K562 (cell line): Measurements from ENCODE around the gene STEAP3. TPM values are rescaled to one million over a fixed set of nuclear protein-coding genes. Genes with fewer than 3 reads are reported as not detected.

Experiments used
- ATAC-seq: fragments of 200-7000 bp; cut with Tn5 transposase; 3 replicates; pipeline ENCODE4 v1.9.1; 2020; ENCODE audit warnings: moderate library complexity
- BruUV-seq: library from RNA; stranded (reverse); fragments of 400-500 nt; replicated peaks from 2 replicates; lab custom pipeline; 2021; lab: Mats Ljungman, UMichigan
- CTCF ChIA-PET: fragments of 300-600 bp; formaldehyde crosslinking; extraction: SDS; loops from one replicate; lab custom pipeline; 2021; ENCODE audit warnings: low intra/inter-chr PET ratio; lab: Yijun Ruan, JAX
- POLR2A ChIA-PET: fragments of 300-600, 350-650 bp; sonication (Branson Sonifier 250); formaldehyde crosslinking; extraction: SDS; loops from one replicate; lab custom pipeline; 2021; ENCODE audit warnings: antibody characterized with exemption, inconsistent platforms; lab: Yijun Ruan, JAX
- DNase-seq, 4 experiments: peaks; one replicate each; pipeline versions ENCODE4 v3.0.0 to v3.0.0-alpha.2; 2011 to 2018; ENCODE audit warnings: low spot score in 3 of 4, mixed read lengths in 3 of 4; ENCODE audit errors: extremely low read depth in 1 of 4
- FAIRE-seq: peaks from 2 replicates; lab custom pipeline; 2011; peaks lifted over from hg19 to GRCh38; lab: Jason Lieb, UNC
- H2AFZ ChIP-seq: 2 replicates; pipeline ENCODE4 v1.6.0; 2011; ENCODE audit warnings: low read depth, low read length, control low read depth, inconsistent platforms
- H3K27ac ChIP-seq: fragments of 200-600 bp; 3 replicates; pipeline ENCODE4 v1.8.0; 2011; ENCODE audit warnings: low read depth, mild to moderate bottlenecking, control low read depth, inconsistent platforms, low read length, moderate library complexity, mixed read lengths; ENCODE audit errors: extremely low read depth
- H3K27me3 ChIP-seq, 2 experiments: fragments of 300-600 bp in 1 of 2; 2 replicates in 1 of 2; 3 replicates in 1 of 2; pipeline versions ENCODE4 v1.6.0 to v1.8.0; 2011; ENCODE audit warnings: inconsistent platforms in 2 of 2, low read length in 2 of 2, mild to moderate bottlenecking in 1 of 2, mixed read lengths in 1 of 2, moderate library complexity in 1 of 2; ENCODE audit not compliant: control insufficient read depth in 2 of 2, insufficient read depth in 2 of 2
- H3K36me3 ChIP-seq: fragments of 300-600 bp; 3 replicates; pipeline ENCODE4 v1.8.0; 2011; ENCODE audit warnings: mild to moderate bottlenecking, low read length, inconsistent platforms; ENCODE audit not compliant: control insufficient read depth, insufficient read depth
- H3K4me1 ChIP-seq, 2 experiments: fragments of 200-600 bp in 1 of 2; replicated peaks in 1 of 2; 2 replicates in 1 of 2; 3 replicates in 1 of 2; pipeline versions ENCODE4 v1.5.1 to v1.8.0; 2011; ENCODE audit warnings: inconsistent platforms in 2 of 2, low read length in 2 of 2, mild to moderate bottlenecking in 1 of 2, mixed read lengths in 1 of 2, moderate library complexity in 1 of 2; ENCODE audit not compliant: control insufficient read depth in 2 of 2, insufficient read depth in 2 of 2
- H3K4me2 ChIP-seq: 2 replicates; pipeline ENCODE4 v1.6.1; 2011; ENCODE audit warnings: low read length, control low read depth, inconsistent platforms, mixed read lengths; ENCODE audit not compliant: insufficient read depth
- H3K4me3 ChIP-seq: fragments of 200-600 bp; sonication (generic), shearing (Covaris generic); 2 replicates; pipeline ENCODE4 v1.5.1; 2016; ENCODE audit warnings: control low read depth, inconsistent platforms
- H3K79me2 ChIP-seq: fragments of 200-600 bp; 3 replicates; pipeline ENCODE4 v1.8.0; 2011; ENCODE audit warnings: low read length, inconsistent platforms; ENCODE audit not compliant: control insufficient read depth, insufficient read depth
- H3K9ac ChIP-seq, 2 experiments: 2 replicates each; pipeline versions ENCODE4 v1.6.0 to v1.6.1; 2011; ENCODE audit warnings: low read depth in 2 of 2, low read length in 2 of 2, control low read depth in 1 of 2, inconsistent platforms in 1 of 2, mild to moderate bottlenecking in 1 of 2, mixed read lengths in 1 of 2; ENCODE audit not compliant: insufficient read depth in 1 of 2
- H3K9me1 ChIP-seq: one replicate; pipeline ENCODE4 v1.6.0; 2011; ENCODE audit warnings: inconsistent platforms, mild to moderate bottlenecking, low read length, moderate library complexity; ENCODE audit not compliant: control insufficient read depth, insufficient read depth
- H3K9me3 ChIP-seq: replicated peaks from 2 replicates; pipeline ENCODE4 v1.5.1; 2011; ENCODE audit warnings: low read depth, low read length, inconsistent platforms; ENCODE audit not compliant: control insufficient read depth, insufficient read depth
- H4K20me1 ChIP-seq: replicated peaks from 2 replicates; pipeline ENCODE4 v1.6.1; 2011; ENCODE audit warnings: low read length, inconsistent platforms, mixed read lengths; ENCODE audit not compliant: control insufficient read depth, insufficient read depth
- EHMT2 ChIP-seq: fragments of 450-650 bp; IDR thresholded peaks from 2 replicates; pipeline ENCODE4 v1.6.1; 2018; ENCODE audit warnings: antibody characterized with exemption
- SNIP1 ChIP-seq: fragments of 450-650 bp; IDR thresholded peaks from 2 replicates; pipeline ENCODE4 v1.7.1; 2017; ENCODE audit warnings: low read depth, mild to moderate bottlenecking
- ZNF780A ChIP-seq: fragments of 250-450 bp; sonication (Bioruptor Pico); IDR thresholded peaks from 2 replicates; pipeline ENCODE4 v1.5.0; 2021; ENCODE audit warnings: mild to moderate bottlenecking
- WGBS: fragments of 100-300 bp; shearing (Covaris generic); methylation state at CpG from one replicate; pipeline ENCODE4 v1.1.6; 2016; ENCODE audit warnings: low coverage, mixed read lengths; ENCODE audit not compliant: insufficient coverage; ENCODE audit errors: missing lambda C conversion rate; 5-methylcytosine and 5-hydroxymethylcytosine counted together
- in situ Hi-C: fragments of 300-500 bp; cut with MboI; formaldehyde crosslinking; loops from 4 replicates; pipeline ENCODE4 v1.15.0; 2018; ENCODE audit warnings: inconsistent platforms, mixed read lengths
- intact Hi-C: fragments of 100-400 bp; cut with micrococcal nuclease; formaldehyde crosslinking; loops from 2 replicates; pipeline ENCODE4 v1.14.2; 2022
- polyA plus RNA-seq, 8 experiments: library from polyadenylated mRNA; depleted of rRNA in 4 of 8; stranded (reverse) in 5 of 8; unstranded in 3 of 8; fragments of >200 nt; fragmentation: Nextera tagmentation in 2 of 8; fragmentation: Illumina TruSeq in 1 of 8; extraction: Ambion mirVana in 2 of 8; extraction: Trizol in 1 of 8; gene quantifications; 2 replicates each; pipeline versions ENCODE4 v1.2.1 to v1.2.3, GENCODE V29; 2011 to 2014; ENCODE audit warnings: inconsistent platforms in 1 of 8, missing spikeins in 1 of 8
- total RNA-seq, 7 experiments: library from RNA; depleted of rRNA in 6 of 7; stranded (reverse); fragments of >200 nt in 6 of 7; fragmentation: Illumina TruSeq in 2 of 7; extraction: Trizol in 2 of 7; gene quantifications; 2 replicates each; pipeline versions ENCODE4 v1.2.1 to v1.2.3, GENCODE V29; 2011 to 2021; ENCODE audit warnings: low replicate concordance in 1 of 7
- TF ChIP-seq, protein P1 (sequence below): fragments of 450-650 bp; formaldehyde crosslinking; IDR thresholded peaks from 2 replicates; pipeline ENCODE4 v1.4.0; 2022; ENCODE audit warnings: missing genetic modification characterization
- TF ChIP-seq, protein P2 (sequence below): fragments of 200-800 bp; sonication (Bioruptor generic); IDR thresholded peaks from 2 replicates; pipeline ENCODE4 v1.6.1; 2016; ENCODE audit warnings: missing genetic modification characterization, missing compliant biosample characterization

The STEAP3 gene
- total and polyA plus RNA-seq, 9 of the 15 experiments (the other 6 are each of a cell fraction or from before 2014, with no cell fraction given) = 1.8 to 31.6 (median 9.0) TPM

DNA sequence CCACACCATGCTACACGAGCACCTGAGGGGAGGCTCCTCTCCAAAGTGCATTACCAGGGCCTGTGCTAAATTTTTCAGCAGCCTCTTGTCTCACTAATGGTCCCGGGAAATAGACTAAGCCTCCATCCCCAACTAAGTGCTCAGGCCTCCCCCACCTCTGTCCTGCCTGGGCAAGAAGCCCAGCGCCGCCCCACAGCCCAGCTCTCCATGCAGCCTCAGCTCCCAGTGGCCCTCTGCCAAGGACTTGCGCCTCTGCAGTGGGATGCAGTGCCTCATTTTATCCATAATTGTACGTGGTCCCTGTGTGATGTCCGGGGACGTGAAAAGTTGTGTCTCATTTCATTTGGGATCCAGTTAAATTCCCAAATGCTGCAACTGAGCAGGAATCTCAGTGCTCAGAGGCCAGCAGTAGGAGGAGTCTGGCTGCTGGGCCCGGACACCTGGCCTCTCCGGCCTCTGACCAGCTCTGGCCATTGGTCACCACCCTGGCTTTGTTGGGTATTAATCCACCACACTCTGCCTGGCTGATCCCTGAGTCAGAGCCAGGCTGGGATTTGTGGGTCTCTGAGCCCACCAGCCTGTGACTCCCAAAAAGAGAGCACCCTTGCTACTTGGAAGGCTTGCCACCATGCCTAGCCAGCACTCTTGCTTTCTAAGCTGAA is 11.4 kb upstream of the STEAP3 start:
- POLR2A ChIA-PET = interaction anchor here (0.5 to 1.3 kb wide), 3 partner anchors 9 to 64 kb away, joined by 3 to 4 read pairs (median 3); no protein-coding TSS in a partner anchor
- intact Hi-C loops = no loop called here

More for the DNA sequence above, 11.4 kb upstream of the STEAP3 start:
- ATAC-seq = no peak
- TF ChIP-seq, protein P1, sequence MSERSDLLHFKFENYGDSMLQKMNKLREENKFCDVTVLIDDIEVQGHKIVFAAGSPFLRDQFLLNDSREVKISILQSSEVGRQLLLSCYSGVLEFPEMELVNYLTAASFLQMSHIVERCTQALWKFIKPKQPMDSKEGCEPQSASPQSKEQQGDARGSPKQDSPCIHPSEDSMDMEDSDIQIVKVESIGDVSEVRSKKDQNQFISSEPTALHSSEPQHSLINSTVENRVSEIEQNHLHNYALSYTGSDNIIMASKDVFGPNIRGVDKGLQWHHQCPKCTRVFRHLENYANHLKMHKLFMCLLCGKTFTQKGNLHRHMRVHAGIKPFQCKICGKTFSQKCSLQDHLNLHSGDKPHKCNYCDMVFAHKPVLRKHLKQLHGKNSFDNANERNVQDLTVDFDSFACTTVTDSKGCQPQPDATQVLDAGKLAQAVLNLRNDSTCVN (CRISPR knock-in tag) = no peak
- TF ChIP-seq EHMT2 = no peak
- TF ChIP-seq SNIP1 = no peak
- TF ChIP-seq, protein P2, sequence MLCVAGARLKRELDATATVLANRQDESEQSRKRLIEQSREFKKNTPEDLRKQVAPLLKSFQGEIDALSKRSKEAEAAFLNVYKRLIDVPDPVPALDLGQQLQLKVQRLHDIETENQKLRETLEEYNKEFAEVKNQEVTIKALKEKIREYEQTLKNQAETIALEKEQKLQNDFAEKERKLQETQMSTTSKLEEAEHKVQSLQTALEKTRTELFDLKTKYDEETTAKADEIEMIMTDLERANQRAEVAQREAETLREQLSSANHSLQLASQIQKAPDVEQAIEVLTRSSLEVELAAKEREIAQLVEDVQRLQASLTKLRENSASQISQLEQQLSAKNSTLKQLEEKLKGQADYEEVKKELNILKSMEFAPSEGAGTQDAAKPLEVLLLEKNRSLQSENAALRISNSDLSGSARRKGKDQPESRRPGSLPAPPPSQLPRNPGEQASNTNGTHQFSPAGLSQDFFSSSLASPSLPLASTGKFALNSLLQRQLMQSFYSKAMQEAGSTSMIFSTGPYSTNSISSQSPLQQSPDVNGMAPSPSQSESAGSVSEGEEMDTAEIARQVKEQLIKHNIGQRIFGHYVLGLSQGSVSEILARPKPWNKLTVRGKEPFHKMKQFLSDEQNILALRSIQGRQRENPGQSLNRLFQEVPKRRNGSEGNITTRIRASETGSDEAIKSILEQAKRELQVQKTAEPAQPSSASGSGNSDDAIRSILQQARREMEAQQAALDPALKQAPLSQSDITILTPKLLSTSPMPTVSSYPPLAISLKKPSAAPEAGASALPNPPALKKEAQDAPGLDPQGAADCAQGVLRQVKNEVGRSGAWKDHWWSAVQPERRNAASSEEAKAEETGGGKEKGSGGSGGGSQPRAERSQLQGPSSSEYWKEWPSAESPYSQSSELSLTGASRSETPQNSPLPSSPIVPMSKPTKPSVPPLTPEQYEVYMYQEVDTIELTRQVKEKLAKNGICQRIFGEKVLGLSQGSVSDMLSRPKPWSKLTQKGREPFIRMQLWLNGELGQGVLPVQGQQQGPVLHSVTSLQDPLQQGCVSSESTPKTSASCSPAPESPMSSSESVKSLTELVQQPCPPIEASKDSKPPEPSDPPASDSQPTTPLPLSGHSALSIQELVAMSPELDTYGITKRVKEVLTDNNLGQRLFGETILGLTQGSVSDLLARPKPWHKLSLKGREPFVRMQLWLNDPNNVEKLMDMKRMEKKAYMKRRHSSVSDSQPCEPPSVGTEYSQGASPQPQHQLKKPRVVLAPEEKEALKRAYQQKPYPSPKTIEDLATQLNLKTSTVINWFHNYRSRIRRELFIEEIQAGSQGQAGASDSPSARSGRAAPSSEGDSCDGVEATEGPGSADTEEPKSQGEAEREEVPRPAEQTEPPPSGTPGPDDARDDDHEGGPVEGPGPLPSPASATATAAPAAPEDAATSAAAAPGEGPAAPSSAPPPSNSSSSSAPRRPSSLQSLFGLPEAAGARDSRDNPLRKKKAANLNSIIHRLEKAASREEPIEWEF (CRISPR knock-in tag) = no peak
- no peak for TF ChIP-seq ZNF780A (CRISPR knock-in tag)
- no peaks in the 10 kb centered on the region for H4K20me1 ChIP-seq
- no peak overlapping the region for H3K4me2 ChIP-seq
- FAIRE-seq = no peak
- no peaks in the 10 kb centered on the region for H3K4me1 ChIP-seq
- WGBS = 0% methylated on average over 10 of the region's 10 CpGs
- no peak overlapping the region for H3K27ac ChIP-seq
- no peak for DNase-seq
- peaks cover 10 to 54% of the 10 kb centered on the region in 2 experiments; a peak in 4 of 5 replicates for H3K27me3 ChIP-seq
- in situ Hi-C loops = no loop called here
- CTCF ChIA-PET = no interaction called here
- no peak overlapping the region for H3K4me3 ChIP-seq
- H2AFZ ChIP-seq = no peak overlapping the region
- no peak overlapping the region; a peak in 1 of 4 replicates for H3K9ac ChIP-seq
- H3K79me2 ChIP-seq = no peaks in the 10 kb centered on the region
- H3K9me1 ChIP-seq = no peaks in the 10 kb centered on the region
- H3K9me3 ChIP-seq = no peaks in the 10 kb centered on the region
- H3K36me3 ChIP-seq = no peaks in the 10 kb centered on the region
- no TSS peak for BruUV-seq
